ENCODE results near the gene EPYC. TPM values are rescaled to one million over a fixed set of nuclear protein-coding genes. Genes with fewer than 3 reads are reported as not detected.

Gene EPYC
- total RNA-seq = not detected in 2 replicates

- Mint-ChIP-seq H3K4me1 (ENCODE audit: low read depth) (peaks cover 23% of the 10 kb centered on the region), H3K9me3 (no peaks in the 10 kb centered on the region), H3K4me3 (ENCODE audit: low read depth) (no peak within 1 kb of the TSS), H3K36me3 (ENCODE audit: low read depth) (no peaks in the 10 kb centered on the region), H3K27me3 (ENCODE audit: low read depth) (peaks cover 16% of the 10 kb centered on the region), H3K27ac (no peak within 1 kb of the TSS)
- intact Hi-C loops (cut with micrococcal nuclease) = no loop called here
- no peak for DNase-seq (ENCODE audit: low spot score)
Observed at GRCh38 chr12:91004872-91005271, at the start of gene EPYC. TSS of gene EPYC (minus strand) at chr12:91004972. CDS start at chr12:91002565, 2,407 bp downstream.

DNA sequence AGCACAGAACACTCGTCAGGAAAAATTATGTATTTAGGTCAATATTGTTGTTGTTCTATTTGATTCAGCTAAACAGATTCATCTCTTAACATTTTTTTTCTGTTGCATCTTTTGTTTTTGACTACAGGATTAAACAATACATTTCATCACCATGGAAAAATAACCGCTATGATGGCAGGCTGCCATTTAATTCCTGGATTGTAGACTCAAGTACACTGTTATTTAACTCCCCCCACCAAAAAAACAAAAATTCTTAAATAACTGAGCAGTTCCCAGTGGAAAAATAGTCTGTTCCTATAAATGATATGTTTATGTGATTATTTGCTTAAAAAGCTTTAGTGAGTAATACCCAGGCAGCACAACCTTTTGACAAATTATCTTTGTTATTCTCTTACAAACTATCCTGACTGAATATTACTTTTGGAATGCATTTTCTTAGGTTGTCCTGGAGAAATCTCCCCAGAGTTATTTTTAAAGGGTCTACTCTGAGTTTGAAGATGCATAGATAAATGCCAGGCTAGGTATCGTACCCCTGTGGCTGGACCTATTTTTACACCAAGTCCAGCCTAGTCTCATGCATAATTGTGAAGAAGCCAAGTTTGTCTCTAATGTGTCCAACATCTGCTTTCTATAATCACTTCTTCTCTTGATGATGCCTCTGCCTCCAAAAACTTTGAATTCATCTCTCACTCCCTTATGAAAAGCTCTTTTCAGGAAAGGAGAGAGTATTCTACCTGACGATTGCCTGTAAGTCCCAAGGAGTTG, 49.4 kb upstream of the EPYC start:
- Mint-ChIP-seq H3K9me3 (no peaks in the 10 kb centered on the region), H3K4me3 (ENCODE audit: low read depth) (no peak overlapping the region), H3K27ac (no peak overlapping the region), H3K36me3 (ENCODE audit: low read depth) (no peaks in the 10 kb centered on the region), H3K27me3 (ENCODE audit: low read depth) (no peaks in the 10 kb centered on the region), H3K4me1 (ENCODE audit: low read depth) (no peaks in the 10 kb centered on the region)
- intact Hi-C loops (cut with micrococcal nuclease) = no loop called here
- DNase-seq (ENCODE audit: low spot score) = no peak

DNA sequence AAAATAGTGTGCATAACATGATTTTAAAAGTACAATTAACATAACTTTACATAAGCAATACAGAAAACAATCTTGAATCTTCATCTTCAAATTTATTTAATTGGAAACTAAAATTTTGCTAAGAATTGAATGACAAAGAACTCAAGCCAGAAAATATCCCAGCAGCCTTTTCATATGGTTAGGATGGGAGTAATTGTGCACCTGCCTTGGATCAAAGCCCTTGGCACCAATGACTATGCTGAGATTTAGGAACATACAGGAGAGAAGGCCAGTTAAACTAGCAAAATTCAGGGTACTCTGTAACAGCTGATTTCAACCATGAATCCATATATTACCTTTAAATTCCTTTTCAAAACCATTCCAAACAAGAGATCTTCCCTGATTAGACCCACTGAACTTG, 47.3 kb upstream of the EPYC start:
- Mint-ChIP-seq H3K4me1 (ENCODE audit: low read depth) (no peaks in the 10 kb centered on the region), H3K27ac (no peak overlapping the region), H3K27me3 (ENCODE audit: low read depth) (no peaks in the 10 kb centered on the region), H3K36me3 (ENCODE audit: low read depth) (no peaks in the 10 kb centered on the region), H3K9me3 (no peaks in the 10 kb centered on the region), H3K4me3 (ENCODE audit: low read depth) (no peak overlapping the region)
- intact Hi-C loops (cut with micrococcal nuclease) = no loop called here
- DNase-seq (ENCODE audit: low spot score) = no peak

GRCh38 chr12:91044586-91044985, 39.8 kb upstream of the EPYC start:
- Mint-ChIP-seq H3K9me3 (no peaks in the 10 kb centered on the region), H3K27ac (no peak overlapping the region), H3K4me1 (ENCODE audit: low read depth) (no peaks in the 10 kb centered on the region), H3K4me3 (ENCODE audit: low read depth) (no peak overlapping the region), H3K27me3 (ENCODE audit: low read depth) (peaks cover 2% of the 10 kb centered on the region), H3K36me3 (ENCODE audit: low read depth) (no peaks in the 10 kb centered on the region)
- intact Hi-C loops (cut with micrococcal nuclease) = no loop called here
- no peak for DNase-seq (ENCODE audit: low spot score)

- H3K27ac Mint-ChIP-seq = no peak overlapping the region
- intact Hi-C loops (cut with micrococcal nuclease) = no loop called here
- no peaks in the 10 kb centered on the region for H3K4me1 Mint-ChIP-seq (ENCODE audit: low read depth)
- no peaks in the 10 kb centered on the region for H3K36me3 Mint-ChIP-seq (ENCODE audit: low read depth)
- peaks cover 2% of the 10 kb centered on the region for H3K27me3 Mint-ChIP-seq (ENCODE audit: low read depth)
- H3K4me3 Mint-ChIP-seq (ENCODE audit: low read depth) = no peak overlapping the region
- DNase-seq (ENCODE audit: low spot score) = no peak
- no peaks in the 10 kb centered on the region for H3K9me3 Mint-ChIP-seq
Observed at GRCh38 chr12:91043408-91043807, 38.6 kb upstream of the EPYC start.

DNA sequence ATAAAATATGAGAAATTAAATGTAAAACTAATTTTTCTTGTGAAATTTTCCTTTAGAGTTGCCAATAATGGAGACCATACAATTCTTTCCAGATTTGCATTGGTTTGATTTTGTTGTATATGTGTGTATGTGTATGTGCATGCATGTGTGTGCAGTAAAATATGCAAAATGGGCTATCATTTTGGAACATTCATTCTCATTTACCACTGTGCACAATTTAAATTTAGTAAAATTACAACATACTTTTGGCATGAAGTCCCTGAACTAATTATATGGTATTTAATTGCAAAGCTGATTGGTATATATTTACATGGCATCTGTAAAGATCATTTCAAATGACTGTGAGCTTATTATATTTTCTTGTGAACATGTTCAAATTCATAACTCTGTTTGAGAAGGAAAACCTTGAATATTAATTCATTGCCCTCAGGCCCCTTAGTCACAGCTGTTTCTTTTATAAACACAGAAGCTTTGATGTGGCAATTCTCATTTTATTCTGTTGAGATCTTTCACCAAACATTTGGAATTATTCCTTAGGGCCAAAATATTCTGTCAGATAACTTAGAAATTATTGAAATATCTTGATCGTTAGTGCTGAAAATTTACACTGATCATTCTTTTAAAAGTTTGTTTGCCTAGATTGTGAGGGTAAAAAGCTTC, 35.5 kb upstream of the EPYC start:
- Mint-ChIP-seq H3K9me3 (no peaks in the 10 kb centered on the region), H3K4me3 (ENCODE audit: low read depth) (no peak overlapping the region), H3K4me1 (ENCODE audit: low read depth) (no peaks in the 10 kb centered on the region), H3K27ac (no peak overlapping the region), H3K36me3 (ENCODE audit: low read depth) (no peaks in the 10 kb centered on the region), H3K27me3 (ENCODE audit: low read depth) (peaks cover 2% of the 10 kb centered on the region)
- intact Hi-C loops (cut with micrococcal nuclease) = no loop called here
- DNase-seq (ENCODE audit: low spot score) = no peak

DNA sequence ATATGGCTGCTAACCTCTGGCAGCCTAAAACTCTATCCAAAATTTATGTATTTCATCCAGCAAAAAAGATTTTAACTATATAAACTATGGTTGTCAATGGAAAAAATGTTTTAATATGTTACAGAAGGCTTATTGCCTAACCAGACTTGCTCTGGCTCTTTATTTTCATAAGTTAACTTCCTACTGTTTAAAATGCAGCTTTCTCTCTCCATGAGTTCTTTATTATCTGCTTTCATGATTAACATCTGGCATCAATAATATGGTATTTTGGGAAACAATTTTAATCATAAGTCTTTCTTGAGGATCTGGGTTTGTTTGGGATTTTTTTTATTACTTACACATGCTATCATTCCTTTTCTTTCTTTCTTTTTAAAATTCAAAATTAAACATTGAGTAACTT, 32.5 kb upstream of the EPYC start:
- no peak overlapping the region for H3K4me3 Mint-ChIP-seq (ENCODE audit: low read depth)
- peaks cover 13% of the 10 kb centered on the region for H3K27me3 Mint-ChIP-seq (ENCODE audit: low read depth)
- H3K27ac Mint-ChIP-seq = no peak overlapping the region
- DNase-seq (ENCODE audit: low spot score) = no peak
- H3K4me1 Mint-ChIP-seq (ENCODE audit: low read depth) = peaks cover 4% of the 10 kb centered on the region
- intact Hi-C loops (cut with micrococcal nuclease) = no loop called here
- H3K36me3 Mint-ChIP-seq (ENCODE audit: low read depth) = no peaks in the 10 kb centered on the region
- no peaks in the 10 kb centered on the region for H3K9me3 Mint-ChIP-seq

GRCh38 chr12:91033251-91033650, 28.5 kb upstream of the EPYC start:
- H3K36me3 Mint-ChIP-seq (ENCODE audit: low read depth) = no peaks in the 10 kb centered on the region
- no peaks in the 10 kb centered on the region for H3K9me3 Mint-ChIP-seq
- no peak for DNase-seq (ENCODE audit: low spot score)
- no peak overlapping the region for H3K4me3 Mint-ChIP-seq (ENCODE audit: low read depth)
- peaks cover 6% of the 10 kb centered on the region for H3K4me1 Mint-ChIP-seq (ENCODE audit: low read depth)
- H3K27ac Mint-ChIP-seq = no peak overlapping the region
- intact Hi-C loops (cut with micrococcal nuclease) = no loop called here
- peaks cover 17% of the 10 kb centered on the region for H3K27me3 Mint-ChIP-seq (ENCODE audit: low read depth)

DNA sequence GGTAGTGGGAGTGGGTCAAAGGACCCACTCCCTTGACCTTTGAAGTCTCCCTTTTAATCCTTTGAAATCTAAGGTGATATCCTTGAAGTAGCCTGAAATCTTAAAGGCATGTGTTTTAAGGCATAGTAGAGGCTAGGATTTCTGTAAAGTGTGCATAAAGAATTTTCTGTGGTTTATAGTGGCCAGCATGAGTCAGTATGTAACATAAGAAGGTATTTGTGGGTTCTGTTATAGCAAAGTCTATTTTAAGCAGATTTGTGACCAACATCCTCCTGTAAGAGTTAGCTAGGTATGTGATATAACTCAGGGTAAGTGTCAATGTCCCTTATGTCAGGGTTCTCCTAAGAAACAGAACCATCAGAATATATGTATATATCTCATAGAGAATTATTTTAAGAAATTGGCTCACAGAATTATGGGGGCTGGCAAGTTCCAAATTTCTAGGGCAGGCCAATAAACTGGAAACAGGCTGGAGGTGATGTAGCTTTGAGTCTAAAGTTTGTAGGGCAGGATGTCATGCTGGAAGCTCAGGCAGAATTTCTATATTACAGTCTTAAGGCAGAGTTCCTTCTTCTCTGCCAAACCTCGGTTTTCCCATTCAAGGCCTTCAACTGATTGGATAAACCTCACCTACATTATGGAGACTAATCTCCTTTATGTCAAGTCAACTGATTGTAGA, 18.7 kb upstream of the EPYC start:
- Mint-ChIP-seq H3K27ac (no peak overlapping the region), H3K36me3 (ENCODE audit: low read depth) (no peaks in the 10 kb centered on the region), H3K27me3 (ENCODE audit: low read depth) (peaks cover 2% of the 10 kb centered on the region), H3K4me3 (ENCODE audit: low read depth) (no peak overlapping the region), H3K9me3 (no peaks in the 10 kb centered on the region), H3K4me1 (ENCODE audit: low read depth) (no peaks in the 10 kb centered on the region)
- intact Hi-C loops (cut with micrococcal nuclease) = no loop called here
- no peak for DNase-seq (ENCODE audit: low spot score)

DNA sequence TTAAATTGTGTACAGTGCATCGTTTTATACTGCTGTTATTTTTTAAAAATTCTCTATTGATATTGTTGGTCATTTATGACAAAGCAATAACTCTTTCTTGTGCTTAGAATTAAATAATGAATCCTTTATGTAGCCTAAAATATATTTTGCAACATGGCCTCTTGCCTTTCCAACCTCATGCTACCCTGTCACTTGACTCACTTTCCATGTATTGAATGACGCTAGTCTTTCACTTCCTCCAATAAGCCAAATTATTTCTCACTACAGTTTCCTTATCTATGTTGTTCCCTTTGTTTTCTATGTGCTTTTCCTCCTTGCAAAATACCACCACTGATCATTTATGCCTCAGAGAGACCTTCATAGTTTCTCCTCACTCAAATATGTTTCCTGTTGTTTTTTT, 16.3 kb upstream of the EPYC start:
- intact Hi-C loops (cut with micrococcal nuclease) = no loop called here
- no peak for DNase-seq (ENCODE audit: low spot score)
- Mint-ChIP-seq H3K9me3 (no peaks in the 10 kb centered on the region), H3K4me3 (ENCODE audit: low read depth) (no peak overlapping the region), H3K27me3 (ENCODE audit: low read depth) (peaks cover 2% of the 10 kb centered on the region), H3K36me3 (ENCODE audit: low read depth) (no peaks in the 10 kb centered on the region), H3K27ac (no peak overlapping the region), H3K4me1 (ENCODE audit: low read depth) (no peaks in the 10 kb centered on the region)

DNA sequence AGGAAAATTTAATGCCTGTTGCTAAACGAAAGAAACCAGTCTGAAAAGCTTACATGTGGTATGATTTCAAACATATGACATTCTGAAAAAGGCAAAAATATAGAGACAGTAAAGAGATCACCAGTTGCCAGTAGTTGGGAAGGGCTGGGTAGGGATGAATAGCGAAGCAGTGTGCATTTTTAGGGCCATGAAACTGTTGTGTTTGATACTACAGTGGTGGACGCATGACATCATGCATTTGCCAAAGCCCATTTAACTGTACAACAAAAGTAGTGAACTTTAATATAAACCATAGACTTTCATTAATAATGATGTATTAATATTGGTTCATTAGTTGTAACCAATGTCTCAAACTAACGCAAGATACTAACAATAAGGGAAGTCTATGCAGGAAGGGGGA, 14.7 kb upstream of the EPYC start:
- H3K27ac Mint-ChIP-seq = no peak overlapping the region

GRCh38 chr12:91017511-91018263, 12.9 kb upstream of the EPYC start:
- Mint-ChIP-seq H3K36me3 (ENCODE audit: low read depth) (no peaks in the 10 kb centered on the region), H3K4me3 (ENCODE audit: low read depth) (no peak overlapping the region), H3K27me3 (ENCODE audit: low read depth) (peaks cover 11% of the 10 kb centered on the region), H3K27ac (no peak overlapping the region), H3K9me3 (no peaks in the 10 kb centered on the region), H3K4me1 (ENCODE audit: low read depth) (no peaks in the 10 kb centered on the region)
- intact Hi-C loops (cut with micrococcal nuclease) = no loop called here
- no peak for DNase-seq (ENCODE audit: low spot score)

More for the DNA sequence above, 14.7 kb upstream of the EPYC start:
- intact Hi-C loops (cut with micrococcal nuclease) = no loop called here
- Mint-ChIP-seq H3K9me3 (no peaks in the 10 kb centered on the region), H3K4me1 (ENCODE audit: low read depth) (no peaks in the 10 kb centered on the region), H3K36me3 (ENCODE audit: low read depth) (no peaks in the 10 kb centered on the region), H3K4me3 (ENCODE audit: low read depth) (no peak overlapping the region), H3K27me3 (ENCODE audit: low read depth) (peaks cover 2% of the 10 kb centered on the region)
- DNase-seq (ENCODE audit: low spot score) = no peak

Measured in activated T-helper 2 cell treated with anti-CD3 and anti-CD28 coated beads, Interferon-gamma antibody, Interleukin-2, Interleukin-4, amounts not matched to agents 10 μg/mL and 5 μg/mL and 100 μg/mL, durations not matched to agents 14 hours and 24 hours and 36 hours (primary cell).